KMS-11 (cell line): ENCODE results near the gene ABT1.
A peak's percentile ranks its signal among the peaks of the same experiment; 100 is the strongest.

Experiments
- H2AFZ ChIP-seq: fragments of 200-600 bp; sonication (generic); 2 replicates; pipeline ENCODE4 v1.6.1; 2016; ENCODE audit warnings: antibody characterized with exemption, mixed run types, low read depth
- H3K27ac ChIP-seq: fragments of 200-600 bp; sonication (generic); 2 replicates; pipeline ENCODE4 v1.6.1; 2016; ENCODE audit warnings: mild to moderate bottlenecking, mixed run types
- H3K27me3 ChIP-seq: fragments of 200-600 bp; sonication (generic); 2 replicates; pipeline ENCODE4 v1.6.1; 2017; ENCODE audit warnings: mild to moderate bottlenecking, low read depth, mixed run types, moderate library complexity; ENCODE audit not compliant: insufficient read depth
- H3K36me3 ChIP-seq: fragments of 200-600 bp; sonication (generic); 2 replicates; pipeline ENCODE4 v1.6.1; 2017; ENCODE audit warnings: mild to moderate bottlenecking, mixed run types; ENCODE audit not compliant: insufficient read depth
- H3K4me1 ChIP-seq: fragments of 200-600 bp; sonication (generic); 2 replicates; pipeline ENCODE4 v1.6.1; 2016; ENCODE audit warnings: mild to moderate bottlenecking, low read depth, mixed run types; ENCODE audit not compliant: poor library complexity, severe bottlenecking
- H3K4me2 ChIP-seq: fragments of 200-600 bp; sonication (generic); 2 replicates; pipeline ENCODE4 v1.7.0; 2016; ENCODE audit warnings: mild to moderate bottlenecking, mixed run types
- H3K4me3 ChIP-seq: fragments of 200-600 bp; sonication (generic); IDR thresholded peaks from 2 replicates; pipeline ENCODE4 v1.6.1; 2017; ENCODE audit warnings: low read depth, low read length, mixed read lengths; ENCODE audit not compliant: insufficient read depth
- H3K79me2 ChIP-seq: fragments of 200-600 bp; sonication (generic); 2 replicates; pipeline ENCODE4 v1.6.1; 2016; ENCODE audit warnings: low read depth, mixed run types; ENCODE audit not compliant: insufficient read depth
- H3K9ac ChIP-seq: fragments of 200-600 bp; sonication (generic); 2 replicates; pipeline ENCODE4 v1.6.1; 2016; ENCODE audit warnings: mild to moderate bottlenecking, mixed run types
- H4K20me1 ChIP-seq: fragments of 200-600 bp; sonication (generic); 2 replicates; pipeline ENCODE4 v1.6.1; 2016; ENCODE audit warnings: mild to moderate bottlenecking, mixed run types; ENCODE audit not compliant: insufficient read depth
- TF ChIP-seq, protein P1 (sequence below): fragments of 200-600 bp; sonication (generic); conservative IDR thresholded peaks from 2 replicates; pipeline ENCODE4 v1.6.1; 2017; ENCODE audit warnings: low read depth, mild to moderate bottlenecking, antibody characterized with exemption, low read length, moderate library complexity, mixed read lengths

The ABT1 gene

GRCh38 chr6:26570027-26570809, 26.5 kb upstream of the ABT1 start:
- Histone ChIP-seq H3K36me3 (no peaks in the 10 kb centered on the region), H3K27ac (no peak overlapping the region), H4K20me1 (no peaks in the 10 kb centered on the region), H3K4me1 (peaks cover 13% of the 10 kb centered on the region), H3K4me3 (no peak overlapping the region), H3K79me2 (no peaks in the 10 kb centered on the region), H3K9ac (no peak overlapping the region), H2AFZ (no peak overlapping the region), H3K4me2 (peak overlapping the region; percentile 56; the same call in 1 of the 2 replicates), H3K27me3 (no peaks in the 10 kb centered on the region)
- TF ChIP-seq, protein P1, sequence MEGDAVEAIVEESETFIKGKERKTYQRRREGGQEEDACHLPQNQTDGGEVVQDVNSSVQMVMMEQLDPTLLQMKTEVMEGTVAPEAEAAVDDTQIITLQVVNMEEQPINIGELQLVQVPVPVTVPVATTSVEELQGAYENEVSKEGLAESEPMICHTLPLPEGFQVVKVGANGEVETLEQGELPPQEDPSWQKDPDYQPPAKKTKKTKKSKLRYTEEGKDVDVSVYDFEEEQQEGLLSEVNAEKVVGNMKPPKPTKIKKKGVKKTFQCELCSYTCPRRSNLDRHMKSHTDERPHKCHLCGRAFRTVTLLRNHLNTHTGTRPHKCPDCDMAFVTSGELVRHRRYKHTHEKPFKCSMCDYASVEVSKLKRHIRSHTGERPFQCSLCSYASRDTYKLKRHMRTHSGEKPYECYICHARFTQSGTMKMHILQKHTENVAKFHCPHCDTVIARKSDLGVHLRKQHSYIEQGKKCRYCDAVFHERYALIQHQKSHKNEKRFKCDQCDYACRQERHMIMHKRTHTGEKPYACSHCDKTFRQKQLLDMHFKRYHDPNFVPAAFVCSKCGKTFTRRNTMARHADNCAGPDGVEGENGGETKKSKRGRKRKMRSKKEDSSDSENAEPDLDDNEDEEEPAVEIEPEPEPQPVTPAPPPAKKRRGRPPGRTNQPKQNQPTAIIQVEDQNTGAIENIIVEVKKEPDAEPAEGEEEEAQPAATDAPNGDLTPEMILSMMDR: no peak

- no peaks in the 10 kb centered on the region for H4K20me1 ChIP-seq
These were observed 25.0 kb upstream of the ABT1 start for GRCh38 chr6:26571592-26572296.

DNA sequence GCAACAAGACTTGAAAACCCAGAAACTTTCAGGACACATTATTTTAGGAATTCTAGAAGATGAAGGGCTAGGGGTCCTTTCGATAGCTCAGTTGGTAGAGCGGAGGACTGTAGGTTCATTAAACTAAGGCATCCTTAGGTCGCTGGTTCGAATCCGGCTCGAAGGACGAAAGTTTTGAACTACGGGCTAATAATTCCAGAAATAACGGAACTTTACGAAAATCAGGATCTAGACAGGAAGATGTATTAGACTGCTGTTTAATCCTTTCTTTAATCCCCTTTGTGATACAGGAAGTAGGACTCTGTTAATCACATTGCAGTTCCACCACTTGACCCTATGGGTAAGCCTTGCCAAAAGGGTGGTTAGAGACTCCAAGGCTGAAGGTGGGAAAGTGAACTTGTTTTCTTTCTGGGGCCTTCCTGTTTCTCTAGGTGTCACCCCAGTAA, 21.2 kb upstream of the ABT1 start:
- H2AFZ ChIP-seq: no peak overlapping the region
- TF ChIP-seq, protein P1: no peak
- no peak overlapping the region for H3K27ac ChIP-seq
- H4K20me1 ChIP-seq: no peaks in the 10 kb centered on the region
- H3K4me3 ChIP-seq: no peak overlapping the region
- no peak overlapping the region for H3K4me2 ChIP-seq
- no peak overlapping the region for H3K9ac ChIP-seq
- no peaks in the 10 kb centered on the region for H3K79me2 ChIP-seq
- H3K27me3 ChIP-seq: no peaks in the 10 kb centered on the region
- H3K36me3 ChIP-seq: no peaks in the 10 kb centered on the region
- no peaks in the 10 kb centered on the region for H3K4me1 ChIP-seq

More at GRCh38 chr6:26571592-26572296, 25.0 kb upstream of the ABT1 start:
- Histone ChIP-seq H3K27me3 (no peaks in the 10 kb centered on the region), H2AFZ (peak overlapping the region; percentile 55), H3K36me3 (no peaks in the 10 kb centered on the region), H3K9ac (peak overlapping the region; percentile 21; the same call in 1 of the 2 replicates), H3K27ac (peak overlapping the region; percentile 25; the same call in 1 of the 2 replicates), H3K4me1 (peaks cover 13% of the 10 kb centered on the region), H3K79me2 (no peaks in the 10 kb centered on the region), H3K4me2 (peak overlapping the region; percentile 52), H3K4me3 (no peak overlapping the region)
- TF ChIP-seq, protein P1: no peak

GRCh38 chr6:26576407-26576843, 20.3 kb upstream of the ABT1 start:
- Histone ChIP-seq H4K20me1 (no peaks in the 10 kb centered on the region), H3K79me2 (no peaks in the 10 kb centered on the region), H3K4me2 (no peak overlapping the region), H3K4me1 (no peaks in the 10 kb centered on the region), H3K4me3 (no peak overlapping the region), H3K9ac (no peak overlapping the region), H3K27me3 (no peaks in the 10 kb centered on the region), H3K36me3 (no peaks in the 10 kb centered on the region), H3K27ac (no peak overlapping the region), H2AFZ (no peak overlapping the region)
- TF ChIP-seq, protein P1: no peak
